ENCODE results near the gene MYO18A.

MYO18A gene

GRCh38 chr17:29158488-29159275, 21.5 kb downstream of the MYO18A start:
- TF ChIP-seq FOXP2 (optimal IDR thresholded peaks at IDR 0.05; ENCODE audit: borderline replicate concordance, extremely low read depth, extremely low read length, insufficient read depth) (no peak), POLR2AphosphoS5 (IDR thresholded peaks at IDR 0.05; ENCODE audit: low read depth, low read length) (no peak), REST (IDR thresholded peaks at IDR 0.05; ENCODE audit: insufficient read depth in 1 of 2, low read depth in 2 of 2, low read length in 2 of 2) (no peak), TAF1 (IDR thresholded peaks at IDR 0.05; ENCODE audit: borderline replicate concordance, insufficient read depth, low read length) (no peak), SIN3A (IDR thresholded peaks at IDR 0.05; ENCODE audit: borderline replicate concordance, insufficient read depth, low read length) (no peak)

DNA sequence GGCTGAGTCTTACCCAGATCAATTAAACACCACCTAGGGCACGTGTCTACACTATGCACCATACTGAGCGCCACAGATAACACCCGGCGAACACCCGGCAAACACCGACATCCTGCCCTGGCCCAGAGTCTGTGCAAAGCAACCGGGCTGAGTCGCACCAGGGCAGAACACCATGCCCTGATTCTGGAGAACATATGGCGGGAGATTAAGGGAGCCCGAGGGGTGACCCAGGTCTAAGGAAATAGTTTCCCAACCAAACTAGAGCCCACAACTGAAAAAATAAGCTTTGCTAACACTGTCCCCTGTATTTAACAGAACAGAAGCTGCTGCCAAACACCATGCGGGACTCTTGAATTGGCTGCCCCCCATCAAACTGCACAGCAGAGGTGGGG, 22.1 kb downstream of the MYO18A start:
- TF ChIP-seq SIN3A (IDR thresholded peaks at IDR 0.05; ENCODE audit: borderline replicate concordance, insufficient read depth, low read length) (no peak), TAF1 (IDR thresholded peaks at IDR 0.05; ENCODE audit: borderline replicate concordance, insufficient read depth, low read length) (no peak), FOXP2 (optimal IDR thresholded peaks at IDR 0.05; ENCODE audit: borderline replicate concordance, extremely low read depth, extremely low read length, insufficient read depth) (no peak), REST (IDR thresholded peaks at IDR 0.05; ENCODE audit: insufficient read depth in 1 of 2, low read depth in 2 of 2, low read length in 2 of 2) (no peak), POLR2AphosphoS5 (IDR thresholded peaks at IDR 0.05; ENCODE audit: low read depth, low read length) (no peak)

- TF ChIP-seq TAF1 (IDR thresholded peaks at IDR 0.05; ENCODE audit: borderline replicate concordance, insufficient read depth, low read length), result no peak
- no peak for TF ChIP-seq POLR2AphosphoS5 (IDR thresholded peaks at IDR 0.05; ENCODE audit: low read depth, low read length)
- no peak for TF ChIP-seq SIN3A (IDR thresholded peaks at IDR 0.05; ENCODE audit: borderline replicate concordance, insufficient read depth, low read length)
- TF ChIP-seq FOXP2 (optimal IDR thresholded peaks at IDR 0.05; ENCODE audit: borderline replicate concordance, extremely low read depth, extremely low read length, insufficient read depth), result no peak
- no peak for TF ChIP-seq REST (IDR thresholded peaks at IDR 0.05; ENCODE audit: insufficient read depth in 1 of 2, low read depth in 2 of 2, low read length in 2 of 2)
These were observed 22.9 kb downstream of the MYO18A start for GRCh38 chr17:29157310-29157709.

GRCh38 chr17:29156781-29157180, 23.4 kb downstream of the MYO18A start:
- TF ChIP-seq FOXP2 (optimal IDR thresholded peaks at IDR 0.05; ENCODE audit: borderline replicate concordance, extremely low read depth, extremely low read length, insufficient read depth), result no peak
- no peak for TF ChIP-seq SIN3A (IDR thresholded peaks at IDR 0.05; ENCODE audit: borderline replicate concordance, insufficient read depth, low read length)
- TF ChIP-seq POLR2AphosphoS5 (IDR thresholded peaks at IDR 0.05; ENCODE audit: low read depth, low read length), result no peak
- TF ChIP-seq TAF1 (IDR thresholded peaks at IDR 0.05; ENCODE audit: borderline replicate concordance, insufficient read depth, low read length), result no peak
- no peak for TF ChIP-seq REST (IDR thresholded peaks at IDR 0.05; ENCODE audit: insufficient read depth in 1 of 2, low read depth in 2 of 2, low read length in 2 of 2)
